Hepatic stellate cell (primary cell): ENCODE measurements around the gene MYCL.
"Not testable (repeated sequence)": the region's sequence is repeated elsewhere in the genome, so short reads cannot be mapped to it uniquely, and the experiment has no call there.

Experiments used
- DNase-seq: peaks from one replicate; pipeline ENCODE4 v3.0.0; 2011; ENCODE audit warnings: low spot score

The MYCL gene

DNA sequence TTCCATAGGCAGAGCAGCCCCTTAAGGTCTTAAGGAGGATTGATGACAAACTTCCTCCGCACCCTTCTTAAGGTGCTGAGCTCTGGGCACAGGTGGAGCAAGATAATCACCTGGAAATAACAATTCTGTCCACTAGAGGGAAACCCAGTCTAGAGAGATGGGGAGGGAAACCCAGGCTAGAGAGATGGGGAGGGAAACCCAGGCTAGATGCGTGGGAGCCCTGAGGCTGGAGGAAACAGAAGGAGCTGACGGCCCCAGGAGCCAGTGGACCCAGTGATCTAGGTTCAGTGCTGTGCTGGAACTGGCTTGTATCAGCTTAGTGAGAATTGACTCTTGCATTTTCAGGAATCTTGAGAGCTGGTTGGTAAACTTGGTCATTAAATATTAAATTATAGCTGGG, 17.8 kb upstream of the MYCL start:
- DNase-seq = peak; percentile 65

DNA sequence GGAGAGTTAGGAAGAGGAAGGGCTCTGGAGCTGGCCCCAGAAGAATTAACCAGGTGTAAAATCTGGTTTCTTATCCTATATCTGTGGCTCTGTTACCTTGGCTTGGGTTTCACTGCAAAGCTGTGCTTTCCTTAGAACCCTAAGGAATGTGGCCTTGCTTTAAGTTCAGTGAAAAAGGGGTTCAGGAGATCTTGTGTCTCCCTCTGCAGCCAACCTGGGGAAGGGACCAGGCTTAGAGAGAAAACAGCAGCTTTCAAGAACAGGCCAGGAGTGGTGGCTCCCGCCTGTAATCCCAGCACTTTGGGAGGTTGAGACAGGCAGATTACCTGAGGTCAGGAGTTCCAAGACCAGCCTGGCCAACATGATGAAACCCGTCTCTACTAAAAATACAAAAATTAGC, 16.1 kb upstream of the MYCL start:
- DNase-seq = no peak

DNA sequence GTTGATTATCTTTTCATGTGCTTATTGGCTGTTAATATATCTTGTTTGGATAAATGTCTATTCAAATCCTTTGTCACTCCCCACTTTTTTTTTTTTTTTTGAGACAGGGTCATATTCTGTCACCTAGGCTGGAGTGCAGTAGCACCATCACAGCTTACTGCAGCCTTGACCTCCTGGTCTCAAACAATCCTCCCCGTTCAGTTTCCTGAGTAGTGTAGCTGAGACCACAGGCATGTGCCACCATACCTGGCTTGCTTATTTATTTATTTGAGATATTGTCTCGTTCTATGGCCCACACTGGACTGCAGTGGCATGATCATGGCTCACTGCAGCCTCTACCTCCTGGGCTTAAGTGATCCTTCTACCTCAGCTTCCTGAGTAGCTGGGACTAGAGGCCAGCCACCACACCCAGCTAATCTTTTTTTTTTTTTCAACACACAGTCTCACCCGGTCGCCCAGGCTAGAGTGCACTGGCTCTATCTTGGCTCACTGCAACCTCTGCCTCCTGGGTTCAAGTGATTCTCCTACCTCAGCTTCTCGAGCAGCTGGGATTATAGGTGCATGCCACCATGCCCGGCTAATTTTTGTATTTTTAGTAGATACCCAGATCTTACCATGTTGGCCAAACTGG, 13.9 kb upstream of the MYCL start:
- no peak for DNase-seq

DNA sequence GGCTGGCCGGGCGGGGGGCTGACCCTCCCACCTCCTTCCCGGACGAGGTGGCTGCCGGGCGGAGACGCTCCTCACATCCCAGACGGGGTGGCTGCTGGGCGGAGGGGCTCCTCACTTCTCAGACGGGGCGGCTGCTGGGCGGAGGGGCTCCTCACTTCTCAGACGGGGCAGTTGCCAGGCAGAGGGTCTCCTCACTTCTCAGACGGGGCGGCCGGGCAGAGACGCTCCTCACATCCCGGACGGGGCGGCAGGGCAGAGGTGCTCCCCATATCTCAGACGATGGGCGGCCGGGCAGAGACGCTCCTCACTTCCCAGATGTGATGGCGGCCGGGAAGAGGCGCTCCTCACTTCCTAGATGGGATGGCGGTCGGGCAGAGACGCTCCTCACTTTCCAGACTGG, 11.4 kb upstream of the MYCL start:
- not testable (repeated sequence) for DNase-seq

DNA sequence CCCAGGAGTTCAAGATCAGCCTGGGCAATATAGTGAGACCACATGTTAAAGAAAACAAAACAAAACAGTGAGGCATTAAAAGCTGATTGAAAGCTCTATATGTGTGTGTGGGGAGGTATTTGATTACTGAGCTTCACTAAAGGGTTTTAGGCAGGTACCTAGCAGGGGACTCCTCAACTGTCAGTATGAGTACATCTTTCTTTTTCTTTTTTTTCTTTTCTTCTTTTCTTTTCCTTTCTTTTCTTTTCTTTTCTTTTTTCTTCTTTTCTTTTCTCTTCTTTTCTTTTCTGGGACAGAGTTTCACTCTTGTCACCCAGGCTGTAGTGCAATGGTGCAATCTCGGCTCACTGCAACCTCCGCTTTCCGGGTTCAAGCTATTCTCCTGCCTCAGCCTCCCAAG, 8.5 kb upstream of the MYCL start:
- DNase-seq = no peak

DNA sequence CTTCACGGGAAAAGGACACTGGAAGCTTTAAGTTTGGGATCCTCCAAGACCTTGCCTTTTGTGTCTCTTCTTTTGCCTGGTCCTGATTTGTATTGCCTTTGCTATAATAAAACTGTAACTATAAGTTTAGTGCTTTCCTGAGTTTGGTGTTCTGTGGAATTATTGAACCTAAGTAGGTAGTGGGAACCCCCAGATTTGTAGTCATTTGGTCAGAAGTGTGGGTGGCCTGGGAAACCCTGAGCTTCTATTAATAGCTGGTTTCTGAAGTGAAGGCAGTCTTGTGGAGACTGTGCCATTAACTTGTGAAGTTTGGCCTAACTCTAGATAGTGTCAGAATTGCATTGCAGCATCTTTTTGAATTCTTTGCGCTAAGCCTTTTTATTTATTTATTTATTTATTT, 6.8 kb upstream of the MYCL start:
- DNase-seq = no peak

DNA sequence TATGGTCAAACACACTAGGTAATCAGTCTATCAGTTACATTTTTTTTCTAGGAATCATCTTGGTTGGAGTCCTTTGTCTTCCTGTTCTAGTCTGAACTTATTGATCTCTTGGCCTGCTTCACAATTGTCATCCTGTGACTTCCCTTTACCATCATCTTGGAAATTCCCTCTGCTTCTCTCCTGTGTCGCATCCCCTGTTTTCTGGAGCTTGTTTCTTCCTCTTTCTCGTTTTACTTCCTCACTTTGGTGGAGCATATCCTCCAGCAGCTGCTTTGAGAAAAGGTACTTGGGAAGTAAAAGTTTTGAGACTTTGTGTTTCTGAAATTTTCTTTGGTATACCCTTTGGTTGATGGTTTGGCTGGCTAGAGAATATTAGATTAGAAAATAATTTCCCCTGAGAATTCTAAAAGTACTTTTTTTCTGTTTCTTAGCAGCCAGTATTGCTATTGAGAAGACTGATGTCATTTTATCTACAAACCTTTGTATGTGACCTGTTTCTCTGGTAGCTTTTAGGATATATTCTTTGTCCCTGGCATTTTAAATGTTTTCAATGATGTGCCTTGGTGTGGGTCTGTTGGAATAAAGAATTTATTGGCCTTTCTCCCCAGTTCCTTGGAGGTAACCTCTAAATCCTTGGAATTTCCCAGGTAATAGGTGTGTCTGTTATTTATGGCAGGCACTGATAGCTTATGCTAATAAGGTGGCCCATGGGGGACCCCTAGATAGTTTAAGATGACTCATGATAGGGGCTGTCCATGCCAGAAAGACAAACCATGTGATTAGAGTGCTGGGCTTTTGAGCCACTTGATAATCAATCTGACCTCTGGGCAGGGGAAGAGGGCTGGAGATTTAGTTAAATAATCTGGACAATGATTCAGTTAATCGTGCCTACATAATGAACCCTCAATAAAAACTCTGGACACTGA, 6.1 kb upstream of the MYCL start:
- DNase-seq = no peak

DNA sequence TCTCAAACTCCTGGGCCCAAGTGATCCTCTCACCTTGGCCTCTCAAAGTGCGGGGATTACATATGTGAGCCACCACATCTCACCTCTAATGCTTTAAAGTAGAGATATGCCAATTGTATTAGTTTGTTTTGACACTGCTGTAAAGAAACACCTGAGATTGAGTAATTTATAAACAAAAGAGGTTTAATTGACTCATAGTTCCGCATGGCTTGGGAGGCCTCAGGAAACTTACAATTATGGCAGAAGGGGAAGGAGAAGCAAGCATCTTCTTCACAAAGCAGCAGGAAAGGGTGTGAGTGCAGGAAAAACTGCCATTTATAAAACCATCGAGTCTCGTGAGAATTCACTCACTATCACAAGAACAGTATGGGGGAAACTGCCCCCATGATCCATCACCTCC, 3.5 kb upstream of the MYCL start:
- DNase-seq = no peak

DNA sequence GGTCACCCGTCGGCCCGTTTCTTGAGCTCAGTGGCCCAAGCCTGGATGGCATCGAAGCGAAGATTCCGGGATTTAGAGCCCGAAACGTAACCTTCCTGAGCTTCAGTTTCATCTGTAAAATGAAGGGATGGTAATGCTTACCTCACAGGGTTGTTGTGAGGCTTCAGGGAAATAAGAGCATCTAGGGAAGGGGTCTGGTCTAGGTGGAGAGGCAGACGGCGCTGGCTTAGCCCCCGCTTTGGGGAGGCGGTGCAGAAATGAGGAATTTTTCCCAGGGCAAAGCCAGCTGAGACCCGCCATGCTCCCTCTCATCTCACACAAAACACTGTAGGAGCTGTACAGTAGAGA, 717 bp upstream of the MYCL start:
- no peak for DNase-seq

DNA sequence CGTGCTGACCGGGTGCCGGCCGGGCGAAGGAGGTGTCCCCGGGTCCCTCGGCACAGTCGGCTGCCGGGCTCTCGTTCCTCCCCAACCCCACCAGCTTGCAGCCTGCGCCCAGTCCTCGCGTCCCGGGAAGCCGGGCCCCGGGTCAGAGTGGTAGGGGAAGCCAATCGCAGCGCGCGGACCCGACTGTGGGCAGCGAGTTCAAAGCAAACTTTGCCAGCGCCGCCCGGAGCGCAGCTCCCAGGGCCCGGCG, 328 bp downstream of the MYCL start:
- DNase-seq = peak; percentile 46

DNA sequence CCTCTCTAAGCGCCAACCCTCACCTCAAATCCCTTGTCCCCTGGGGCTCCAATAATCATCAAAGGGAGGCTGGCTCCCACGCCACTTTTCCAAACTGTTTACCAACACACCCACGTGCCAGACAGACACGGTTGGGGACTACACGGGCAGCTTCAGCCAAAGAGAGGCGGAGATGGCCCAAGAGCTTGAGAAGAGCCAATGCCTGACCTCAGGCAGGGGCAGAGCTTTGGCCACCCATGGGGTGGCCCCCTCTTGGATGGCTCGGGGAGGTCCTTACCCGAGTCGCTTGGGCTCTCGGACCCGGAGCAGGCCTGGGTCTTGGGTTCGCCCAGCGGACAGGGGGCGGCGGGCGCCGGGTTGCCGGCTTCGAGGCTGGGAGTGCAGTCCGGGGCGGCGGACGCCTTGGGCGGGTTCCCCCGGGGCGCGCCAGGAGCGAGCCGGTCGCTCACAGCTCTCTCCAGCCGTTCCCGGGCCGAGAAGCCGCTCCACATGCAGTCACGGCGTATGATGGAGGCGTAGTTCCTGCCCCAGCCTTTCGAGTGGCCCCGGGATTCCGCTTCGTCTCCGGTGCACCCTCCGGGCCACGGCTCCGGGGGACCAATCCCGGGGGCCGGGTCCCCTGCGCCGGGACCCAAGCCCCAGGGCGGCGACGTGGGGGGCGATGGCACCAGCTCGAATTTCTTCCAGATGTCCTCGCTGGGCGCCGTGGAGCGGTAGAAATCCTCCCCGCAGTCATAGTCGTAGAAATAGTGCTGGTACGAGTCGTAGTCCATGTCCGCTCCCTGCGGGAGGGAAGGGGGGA, 854 bp downstream of the MYCL start:
- DNase-seq = no peak

DNA sequence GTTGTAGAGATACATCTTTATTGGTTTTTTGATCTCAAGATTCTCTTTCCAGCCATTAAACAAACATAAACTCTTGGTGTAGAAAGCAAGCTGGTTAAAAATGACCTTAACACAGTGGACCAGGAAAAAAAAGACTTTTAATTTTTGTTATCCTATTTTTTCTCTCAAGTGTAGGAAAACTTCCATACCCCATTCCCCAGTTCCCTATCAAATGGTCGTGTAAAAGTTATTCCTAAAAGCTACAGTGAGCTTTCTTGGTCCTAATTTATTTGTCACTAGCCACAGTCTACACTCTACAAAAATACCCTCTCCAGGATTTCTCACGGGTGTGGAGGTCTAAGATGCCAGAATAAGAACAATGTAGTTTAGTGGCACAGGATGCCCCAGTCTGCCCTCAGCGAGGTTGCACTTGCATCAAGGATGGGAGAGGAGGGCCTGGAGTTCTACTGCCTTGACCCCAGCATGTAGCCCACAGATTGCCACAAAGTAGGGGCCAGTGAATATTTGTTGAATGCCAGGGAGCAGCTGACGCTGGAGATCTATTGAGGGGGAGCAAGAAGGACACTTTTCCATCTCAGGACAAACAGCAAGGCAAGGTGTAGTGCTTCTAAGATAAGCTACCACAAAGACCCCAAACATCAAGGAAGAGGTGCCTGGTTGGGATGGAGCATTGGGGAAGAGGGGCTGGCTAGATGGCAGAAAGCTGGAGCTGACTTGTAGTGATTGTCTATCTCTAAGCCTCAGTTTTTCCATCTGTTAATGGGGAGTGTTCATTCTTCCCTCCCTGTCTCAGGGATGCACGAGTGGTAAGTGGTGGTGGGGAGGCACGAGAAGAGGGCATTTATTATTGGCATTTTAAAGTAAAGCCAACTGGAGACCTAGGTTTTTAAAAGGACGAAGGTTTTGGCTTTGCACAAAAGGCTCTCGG, 1.8 kb downstream of the MYCL start:
- DNase-seq = no peak

DNA sequence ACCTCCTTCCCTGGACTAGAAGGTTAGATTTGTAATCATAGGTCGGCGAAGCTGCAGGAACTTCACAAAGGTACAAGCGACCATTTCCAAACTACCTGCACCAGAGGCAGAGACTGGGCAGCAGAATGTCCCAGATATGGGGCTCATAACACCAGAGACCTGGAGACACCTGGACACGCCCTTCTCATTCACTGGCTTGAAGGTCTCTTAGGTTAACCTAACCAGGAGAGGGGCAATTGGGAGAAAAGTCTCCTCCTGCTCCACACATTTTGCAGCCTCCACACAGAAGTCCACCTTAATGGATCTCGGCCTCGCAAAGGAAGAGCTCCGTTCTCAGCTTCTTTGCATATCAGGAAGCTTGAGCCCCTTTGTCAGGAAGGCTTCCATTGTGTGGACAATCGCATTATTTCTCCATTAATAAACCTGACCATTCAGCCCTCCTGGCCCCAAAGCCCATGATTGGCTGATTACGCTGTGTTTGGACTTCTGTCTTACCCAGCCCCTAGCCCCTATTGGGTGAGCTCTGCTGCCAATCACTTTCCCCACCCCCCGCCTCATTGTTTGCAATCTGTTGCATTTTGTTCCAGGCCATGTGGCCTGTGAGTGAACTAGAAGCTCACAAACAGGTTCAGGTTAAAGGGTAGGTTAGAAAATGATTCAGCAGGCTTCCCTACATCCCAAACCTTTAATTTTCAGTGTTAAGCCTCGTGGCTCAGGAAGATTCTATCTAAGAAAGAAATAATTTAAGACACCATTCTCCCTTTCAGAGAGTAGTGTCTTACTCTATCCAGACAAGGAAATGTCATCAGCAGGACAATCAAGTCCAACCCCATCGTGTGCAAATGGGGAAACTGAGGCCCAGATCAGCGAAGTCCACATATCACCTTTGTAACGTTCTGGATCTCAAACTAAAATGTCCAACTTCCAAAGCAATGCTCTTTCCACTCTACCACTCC, 2.8 kb downstream of the MYCL start:
- peak; percentile 76 for DNase-seq

DNA sequence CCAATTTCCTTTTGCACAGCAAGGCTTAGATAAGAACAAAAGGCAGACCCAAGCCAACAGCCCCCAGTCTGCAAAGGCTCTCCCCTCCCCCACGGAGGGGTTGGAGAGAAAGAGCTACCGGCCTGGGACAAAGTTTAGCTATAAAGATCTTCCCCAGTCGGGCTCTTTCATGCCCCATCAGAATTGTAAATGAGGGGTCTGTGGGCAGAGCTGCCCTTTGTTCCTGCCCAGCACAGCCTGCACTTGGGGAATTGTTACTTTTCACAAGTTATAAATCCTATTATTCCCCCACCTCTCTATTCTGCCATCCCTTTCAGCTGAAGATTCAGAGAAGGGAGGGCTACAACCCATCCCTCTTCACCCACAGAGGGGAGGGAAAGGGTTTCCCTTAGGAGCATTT, 3.5 kb downstream of the MYCL start:
- no peak for DNase-seq

DNA sequence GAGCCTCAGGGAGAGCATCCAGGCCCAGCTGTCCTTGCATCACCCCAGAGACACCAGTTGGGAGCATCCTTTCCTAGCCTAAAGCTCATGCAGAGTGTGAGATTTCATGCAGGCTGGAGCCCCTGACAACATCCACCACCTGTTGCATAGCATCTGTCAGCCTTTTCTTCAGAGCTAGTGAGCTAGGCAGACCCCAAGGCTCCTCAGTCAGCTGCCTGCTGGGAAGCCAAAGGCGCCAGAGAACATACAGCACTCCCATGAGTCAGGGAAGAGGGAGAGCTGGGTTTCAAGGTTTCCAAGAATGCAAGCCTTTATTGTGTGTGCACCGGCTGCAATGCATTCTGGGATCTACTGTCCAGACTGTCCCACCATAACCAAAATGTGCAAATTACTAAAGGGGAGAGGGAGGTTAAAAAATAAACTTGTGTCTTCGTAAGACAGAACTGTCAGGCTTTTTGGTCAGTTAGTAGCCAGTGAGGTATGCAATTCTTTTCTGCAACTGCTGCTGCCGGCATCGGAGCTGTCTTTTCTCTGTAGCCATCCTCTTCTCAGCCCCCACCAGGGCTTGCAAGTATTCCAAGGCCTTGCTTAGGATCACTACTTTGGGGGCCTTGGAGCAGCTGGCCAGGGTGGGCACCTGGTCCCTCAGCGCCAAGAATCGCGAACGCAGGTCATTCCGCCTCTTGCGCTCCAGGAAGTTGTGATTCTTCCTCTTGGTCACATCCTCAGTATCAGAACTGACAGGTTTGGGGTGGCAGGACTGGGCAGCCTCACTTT, 4.6 kb downstream of the MYCL start:
- DNase-seq = peak; percentile 48

DNA sequence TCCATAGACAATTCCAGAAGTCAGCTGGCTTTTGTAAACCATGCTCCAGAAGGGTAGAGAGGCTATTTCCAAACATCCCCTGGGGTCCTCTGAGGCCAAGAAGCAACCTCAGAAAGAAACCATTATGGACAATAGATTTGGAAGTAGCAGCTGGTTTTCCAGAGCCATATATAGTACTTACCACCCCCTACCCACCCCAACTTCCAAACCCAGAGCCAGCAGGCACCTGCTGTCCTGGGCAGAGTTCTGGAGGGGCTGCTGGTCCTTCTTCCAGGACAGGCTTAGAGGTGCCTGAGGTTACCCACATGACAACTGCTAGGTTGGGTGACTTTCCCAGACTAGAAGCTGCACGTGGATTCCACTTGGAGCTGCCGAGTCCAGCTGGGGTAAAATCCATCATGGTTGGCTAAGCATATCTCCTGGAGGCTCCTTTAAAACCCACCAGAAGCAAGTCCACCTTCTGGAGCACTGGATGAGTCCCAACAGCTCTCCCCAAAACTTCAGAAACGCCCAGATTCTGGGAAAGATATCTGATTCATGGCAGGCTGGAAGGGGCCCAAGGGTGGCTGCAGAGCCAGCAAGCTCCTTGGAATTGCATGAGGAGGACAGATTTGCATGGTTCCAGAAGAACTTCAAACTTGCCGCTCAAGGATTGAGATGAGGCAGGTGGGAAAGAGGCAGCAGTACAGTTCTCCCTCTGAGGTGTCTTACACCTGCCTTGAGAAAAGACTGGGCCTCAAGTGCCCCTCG, 5.8 kb downstream of the MYCL start:
- DNase-seq = no peak

DNA sequence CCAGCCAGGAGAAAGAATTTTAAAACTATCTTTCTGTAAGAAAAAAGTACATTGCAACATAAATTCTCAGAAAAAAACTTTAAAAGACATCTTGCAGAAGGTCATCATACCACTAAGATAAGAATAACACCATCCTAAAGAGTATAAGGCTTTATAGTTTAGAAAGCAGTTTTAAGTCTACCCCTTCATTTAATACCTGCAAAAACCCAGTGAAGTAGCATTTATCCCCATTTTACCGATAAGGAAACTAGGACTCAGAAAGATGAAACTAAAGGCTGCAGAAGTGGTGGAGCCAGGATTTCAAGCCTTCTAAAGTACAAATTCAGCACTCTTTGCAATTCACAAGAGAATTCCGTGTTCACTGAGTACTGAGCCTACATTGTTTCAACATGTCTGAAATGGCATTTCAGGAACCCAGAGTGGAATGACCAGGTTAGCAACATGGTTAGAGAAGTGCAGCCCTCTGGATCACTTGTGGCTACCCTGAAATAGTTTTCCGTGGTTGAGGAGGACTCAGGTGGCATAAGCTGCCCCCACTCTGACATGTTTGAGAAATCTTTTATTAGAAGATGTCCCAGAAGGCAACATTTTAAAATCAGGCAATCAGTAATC, 6.7 kb downstream of the MYCL start:
- DNase-seq = no peak

DNA sequence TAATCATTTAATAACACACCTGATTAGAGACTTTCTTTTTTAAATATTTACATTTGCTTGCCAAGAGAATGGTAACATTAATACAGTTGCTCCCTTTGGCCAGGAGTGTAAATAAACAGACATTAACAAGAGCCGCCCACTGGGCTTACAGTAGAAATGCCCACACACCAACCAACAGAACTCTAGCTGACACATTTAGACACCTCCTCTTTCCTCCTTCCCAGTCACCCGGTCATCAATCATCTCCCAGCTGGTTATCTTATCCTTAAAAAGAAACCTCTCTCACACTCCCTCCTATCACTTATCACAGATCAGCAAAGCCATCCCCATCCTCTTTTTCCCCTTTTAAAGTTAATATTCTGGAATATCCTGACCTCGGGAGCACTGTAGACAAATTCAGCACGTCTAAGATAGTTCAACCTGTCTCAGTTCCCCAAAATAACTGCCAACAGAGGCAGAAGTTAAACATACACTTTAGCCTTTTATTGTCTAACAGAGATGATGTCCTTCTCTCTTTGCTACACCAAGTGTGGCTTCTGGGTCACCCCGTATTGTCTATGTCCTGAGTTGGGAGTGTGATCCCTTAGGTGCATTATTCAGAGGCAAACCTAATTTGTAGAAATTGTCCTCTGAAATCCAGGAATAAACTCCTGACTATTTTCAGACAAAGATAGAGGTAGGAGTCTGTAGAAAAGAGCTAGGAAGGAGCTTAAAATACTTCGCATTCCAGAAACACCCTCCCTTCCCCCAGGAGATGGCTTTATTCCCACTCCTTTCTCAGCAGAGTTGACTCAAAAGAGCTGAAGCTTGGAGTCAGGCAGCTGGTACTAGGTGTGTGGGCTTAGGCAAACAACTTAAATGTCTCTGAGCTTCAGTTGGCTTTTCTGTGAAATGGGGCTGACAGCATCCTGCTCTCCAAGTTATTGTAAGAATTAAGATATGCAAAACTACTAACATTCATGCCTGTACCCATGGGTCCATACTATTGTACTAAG, 8.8 kb downstream of the MYCL start:
- peak; percentile 72 for DNase-seq
